LNCAP (cell line): ENCODE measurements around the gene MUC3A.

Experiments used
- TF ChIP-seq, protein P1 (sequence below): fragments of 450-650 bp; IDR thresholded peaks from 2 replicates; pipeline ENCODE4 v1.5.1; 2017; ENCODE audit warnings: mild to moderate bottlenecking

MUC3A gene

DNA sequence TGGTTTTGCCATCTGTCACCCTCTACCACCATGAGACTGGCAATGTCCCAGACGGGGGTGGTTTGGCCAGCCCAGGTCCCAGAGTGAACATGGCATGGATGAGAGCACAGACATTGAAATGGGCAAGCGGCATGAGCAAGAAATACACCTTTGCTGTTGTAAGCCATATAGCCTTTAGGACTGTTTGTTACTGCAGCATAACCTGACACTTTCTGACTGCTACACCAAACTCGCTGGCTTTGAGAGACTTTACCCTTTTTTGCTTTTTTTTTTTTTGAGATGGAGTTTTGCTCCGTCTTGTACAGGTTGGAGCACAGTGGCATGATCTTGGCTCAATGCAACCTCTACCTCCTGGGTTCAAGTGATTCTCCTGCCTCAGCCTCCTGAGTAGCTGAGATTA, 5.2 kb upstream of the MUC3A start:
- TF ChIP-seq, protein P1, sequence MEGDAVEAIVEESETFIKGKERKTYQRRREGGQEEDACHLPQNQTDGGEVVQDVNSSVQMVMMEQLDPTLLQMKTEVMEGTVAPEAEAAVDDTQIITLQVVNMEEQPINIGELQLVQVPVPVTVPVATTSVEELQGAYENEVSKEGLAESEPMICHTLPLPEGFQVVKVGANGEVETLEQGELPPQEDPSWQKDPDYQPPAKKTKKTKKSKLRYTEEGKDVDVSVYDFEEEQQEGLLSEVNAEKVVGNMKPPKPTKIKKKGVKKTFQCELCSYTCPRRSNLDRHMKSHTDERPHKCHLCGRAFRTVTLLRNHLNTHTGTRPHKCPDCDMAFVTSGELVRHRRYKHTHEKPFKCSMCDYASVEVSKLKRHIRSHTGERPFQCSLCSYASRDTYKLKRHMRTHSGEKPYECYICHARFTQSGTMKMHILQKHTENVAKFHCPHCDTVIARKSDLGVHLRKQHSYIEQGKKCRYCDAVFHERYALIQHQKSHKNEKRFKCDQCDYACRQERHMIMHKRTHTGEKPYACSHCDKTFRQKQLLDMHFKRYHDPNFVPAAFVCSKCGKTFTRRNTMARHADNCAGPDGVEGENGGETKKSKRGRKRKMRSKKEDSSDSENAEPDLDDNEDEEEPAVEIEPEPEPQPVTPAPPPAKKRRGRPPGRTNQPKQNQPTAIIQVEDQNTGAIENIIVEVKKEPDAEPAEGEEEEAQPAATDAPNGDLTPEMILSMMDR, result no peak

DNA sequence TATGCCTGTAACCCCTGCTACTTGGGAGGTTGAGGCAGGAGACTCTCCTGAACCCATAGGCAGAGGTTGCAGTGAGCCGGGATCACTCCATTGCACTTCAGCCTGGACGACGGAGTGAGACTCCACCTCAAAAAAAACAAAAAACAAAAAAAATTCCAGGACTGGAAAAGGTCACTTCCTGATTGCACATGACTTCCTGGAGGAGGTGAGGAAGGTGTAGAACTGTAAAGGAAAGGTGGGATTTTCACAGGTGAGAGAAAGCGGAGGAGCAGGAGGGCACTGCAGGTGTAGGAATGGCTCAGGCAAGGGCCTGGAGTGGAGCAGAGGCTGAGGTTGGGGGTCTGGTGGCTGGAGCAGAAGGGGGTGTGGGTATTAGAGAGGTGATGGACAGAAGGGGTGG, 3.2 kb upstream of the MUC3A start:
- TF ChIP-seq, protein P1, result no peak

DNA sequence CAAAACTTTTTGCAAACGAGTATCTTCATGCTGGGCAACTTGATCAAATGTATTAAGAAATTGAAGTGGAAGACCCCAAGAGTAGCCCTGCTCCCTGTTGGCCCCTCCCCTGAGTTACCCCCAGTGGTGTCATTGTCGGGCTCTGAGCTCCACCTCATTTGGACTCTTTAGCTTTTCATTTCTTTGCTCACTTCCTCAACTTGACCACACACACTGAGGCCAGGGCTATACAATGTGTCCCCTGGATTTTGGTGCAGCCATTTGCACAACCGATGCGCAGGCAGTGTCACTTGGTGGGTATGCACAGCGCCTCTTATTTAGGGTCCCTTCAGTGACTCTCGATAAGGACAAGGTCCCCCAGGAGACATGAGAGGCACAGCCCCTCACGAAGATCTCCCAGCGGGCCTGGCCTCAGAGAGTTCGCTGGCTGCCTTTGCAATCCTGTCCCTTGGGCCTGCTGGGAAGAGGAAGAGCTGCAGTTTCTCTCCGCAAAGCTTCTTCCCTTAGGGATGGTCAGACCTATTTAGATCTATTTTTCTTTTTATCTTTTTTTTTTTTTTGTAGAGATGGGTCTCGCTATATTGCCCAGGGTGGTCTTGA, 2.5 kb upstream of the MUC3A start:
- TF ChIP-seq, protein P1, result no peak

GRCh38 chr7:100947792-100948191, 1.5 kb upstream of the MUC3A start:
- TF ChIP-seq, protein P1, result no peak

DNA sequence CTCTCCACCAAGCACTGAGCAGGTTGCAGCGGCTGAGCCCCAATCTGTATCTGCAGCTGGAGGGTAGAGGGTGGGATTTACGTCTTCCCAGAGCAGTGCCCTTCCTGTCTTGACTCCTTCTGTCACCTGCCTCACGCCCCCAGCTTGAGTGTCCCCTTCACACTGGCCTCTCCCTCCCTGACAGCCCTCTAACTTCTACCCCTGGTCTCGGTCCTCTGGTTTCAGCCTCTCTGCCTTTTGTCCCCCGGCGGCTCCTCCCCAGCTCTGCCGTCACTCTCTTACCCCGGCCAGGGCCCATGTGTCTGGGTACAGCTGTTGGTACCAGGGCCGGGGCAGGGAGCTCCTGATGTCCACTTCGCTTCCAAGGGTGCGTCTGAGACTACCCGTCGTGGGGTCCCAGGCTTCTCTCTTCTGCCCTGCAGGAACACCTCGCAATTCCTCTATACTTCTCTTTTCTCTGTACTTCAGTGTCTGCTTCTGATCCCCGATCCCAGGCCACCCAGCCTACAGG, 654 bp downstream of the MUC3A start:
- TF ChIP-seq, protein P1, result no peak

GRCh38 chr7:100951172-100951571, 1.8 kb downstream of the MUC3A start:
- TF ChIP-seq, protein P1, result no peak

GRCh38 chr7:100951888-100952560, 2.7 kb downstream of the MUC3A start:
- TF ChIP-seq, protein P1, result no peak
